Immature natural killer cell (primary cell): ENCODE data around the gene SMIM20. TPM values are rescaled to one million over a fixed set of nuclear protein-coding genes. Genes with fewer than 3 reads are reported as not detected.

ENCODE experiments used
- DNase-seq, 3 donors: peaks; one replicate each; pipeline ENCODE4 v3.0.0; 2022; ENCODE audit warnings: mixed read lengths in 1 of 3
- H3K27ac Mint-ChIP-seq, 6 donors: one replicate each; pipeline ENCODE4 v1.8.0; 2020; ENCODE audit warnings: mixed read lengths in 6 of 6, mild to moderate bottlenecking in 5 of 6, inconsistent platforms in 4 of 6, moderate library complexity in 3 of 6
- H3K27me3 Mint-ChIP-seq, 3 donors: one replicate each; pipeline ENCODE4 v1.8.0; 2020 to 2021; ENCODE audit warnings: low read depth in 3 of 3, mild to moderate bottlenecking in 3 of 3, mixed read lengths in 3 of 3, moderate library complexity in 3 of 3, inconsistent platforms in 1 of 3
- H3K36me3 Mint-ChIP-seq, 3 donors: one replicate each; pipeline ENCODE4 v1.8.0; 2020; ENCODE audit warnings: mixed read lengths in 3 of 3, inconsistent platforms in 2 of 3, mild to moderate bottlenecking in 2 of 3
- H3K4me1 Mint-ChIP-seq, 2 donors: one replicate each; pipeline ENCODE4 v1.8.0; 2020; ENCODE audit warnings: inconsistent platforms in 2 of 2, mild to moderate bottlenecking in 2 of 2, mixed read lengths in 2 of 2, moderate library complexity in 1 of 2
- H3K4me3 Mint-ChIP-seq, 5 donors: one replicate each; pipeline ENCODE4 v1.8.0; 2020; ENCODE audit warnings: mild to moderate bottlenecking in 5 of 5, mixed read lengths in 5 of 5, inconsistent platforms in 3 of 5, moderate library complexity in 3 of 5
- H3K9me3 Mint-ChIP-seq, 6 donors: one replicate each; pipeline ENCODE4 v1.8.0; 2020; ENCODE audit warnings: mild to moderate bottlenecking in 6 of 6, mixed read lengths in 6 of 6, inconsistent platforms in 4 of 6, moderate library complexity in 3 of 6
- polyA plus RNA-seq, 3 donors: library from polyadenylated mRNA; unstranded; fragments of 300-500 nt; fragmentation: Illumina TruSeq; gene quantifications; one replicate each; pipeline ENCODE4 v1.2.3, GENCODE V29; 2021

Gene SMIM20
- polyA plus RNA-seq, 3 donors from 2014 or later, result 34.8 to 51.6 (median 36.9) TPM

GRCh38 chr4:25943312-25943711, 29.3 kb downstream of the SMIM20 start:
- peaks cover 5 to 13% (median 7%) of the 10 kb centered on the region in 3 donors for H3K27me3 Mint-ChIP-seq
- H3K36me3 Mint-ChIP-seq, result no peaks in the 10 kb centered on the region
- no peak overlapping the region for H3K27ac Mint-ChIP-seq
- peaks cover 0 to 3% (median 0%) of the 10 kb centered on the region in 6 donors for H3K9me3 Mint-ChIP-seq
- H3K4me1 Mint-ChIP-seq, result no peaks in the 10 kb centered on the region
- no peak for DNase-seq
- H3K4me3 Mint-ChIP-seq, result no peak overlapping the region

DNA sequence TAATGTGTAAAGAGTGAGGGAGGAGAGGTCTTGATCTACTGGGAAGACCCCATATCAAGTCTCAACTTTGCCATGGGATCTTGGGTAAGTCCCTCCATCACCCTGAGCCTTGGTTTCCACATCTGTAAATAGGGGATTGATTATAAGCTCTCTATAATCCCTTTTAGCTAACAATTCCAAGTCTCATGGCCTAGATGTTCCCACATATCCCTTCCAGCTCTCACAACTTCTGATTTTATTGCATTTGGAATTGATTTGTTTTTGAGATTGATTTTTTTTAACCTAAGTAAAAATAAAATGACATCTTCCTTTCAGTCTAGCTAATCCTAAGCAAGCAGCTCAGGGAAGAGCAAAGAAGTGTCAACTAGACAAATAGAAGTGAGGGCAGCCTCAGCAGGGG, 29.8 kb downstream of the SMIM20 start:
- Mint-ChIP-seq H3K27me3 (peaks cover 5 to 16% (median 7%) of the 10 kb centered on the region in 3 donors), H3K9me3 (peaks cover 0 to 3% (median 0%) of the 10 kb centered on the region in 6 donors), H3K4me1 (no peaks in the 10 kb centered on the region), H3K27ac (no peak overlapping the region), H3K4me3 (no peak overlapping the region), H3K36me3 (no peaks in the 10 kb centered on the region)
- no peak for DNase-seq

DNA sequence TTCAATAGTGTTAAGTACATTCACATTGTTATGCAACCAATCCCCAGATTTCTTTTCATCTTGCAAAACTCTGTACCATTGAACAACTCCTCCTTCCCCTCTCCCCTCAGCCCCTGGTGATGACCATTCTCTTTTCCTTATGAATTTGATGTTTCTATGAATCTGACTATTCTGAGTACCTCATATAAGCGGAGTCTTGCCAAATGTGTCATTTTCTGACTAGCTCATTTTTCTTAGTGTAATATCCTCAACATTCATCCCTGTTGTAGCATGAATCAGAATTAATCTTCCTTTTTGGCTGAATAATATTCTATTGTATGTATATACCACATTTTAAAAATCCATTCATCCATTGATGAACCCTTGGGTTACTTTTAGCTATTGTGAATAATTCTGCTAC, 34.0 kb downstream of the SMIM20 start:
- H3K27me3 Mint-ChIP-seq, result peaks cover 0 to 5% (median 1%) of the 10 kb centered on the region in 3 donors
- no peaks in the 10 kb centered on the region for H3K4me1 Mint-ChIP-seq
- H3K9me3 Mint-ChIP-seq, result no peaks in the 10 kb centered on the region
- H3K36me3 Mint-ChIP-seq, result no peaks in the 10 kb centered on the region
- no peak overlapping the region for H3K27ac Mint-ChIP-seq
- H3K4me3 Mint-ChIP-seq, result no peak overlapping the region
- DNase-seq, result no peak

DNA sequence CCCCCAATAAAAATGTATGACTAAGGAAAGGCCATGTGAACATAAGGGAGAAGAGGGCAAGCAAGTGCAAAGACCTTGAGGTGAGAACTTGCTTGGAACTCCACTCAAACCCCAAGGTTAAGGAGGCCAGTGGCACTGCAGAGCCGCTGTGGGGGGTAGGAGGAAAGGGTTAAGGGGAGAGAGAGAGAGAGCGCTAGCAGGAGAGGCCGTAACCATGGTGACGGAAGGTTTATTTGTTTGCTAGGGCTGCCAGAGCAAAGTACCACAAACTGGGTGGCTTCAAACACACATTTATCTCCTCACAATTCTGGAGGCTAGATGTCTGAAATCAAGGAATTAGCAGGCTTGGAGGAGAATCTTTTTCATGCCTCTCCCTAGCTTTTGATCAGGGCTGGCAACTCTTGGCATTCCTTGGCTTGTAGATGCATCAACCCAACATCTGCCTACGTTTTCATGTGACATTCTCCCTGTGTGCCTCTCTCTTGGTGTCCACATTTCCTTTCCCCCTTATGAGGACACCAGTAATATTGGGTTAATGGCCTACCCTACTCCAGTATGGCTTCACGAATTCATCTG, 35.2 kb downstream of the SMIM20 start:
- Mint-ChIP-seq H3K9me3 (no peaks in the 10 kb centered on the region), H3K27ac (no peak overlapping the region), H3K4me3 (no peak overlapping the region), H3K4me1 (no peaks in the 10 kb centered on the region), H3K27me3 (peaks cover 0 to 5% (median under 1%) of the 10 kb centered on the region in 3 donors), H3K36me3 (no peaks in the 10 kb centered on the region)
- DNase-seq, result no peak

GRCh38 chr4:25949994-25950393, 36.0 kb downstream of the SMIM20 start:
- Mint-ChIP-seq H3K27me3 (peaks cover 0 to 6% (median 2%) of the 10 kb centered on the region in 3 donors), H3K9me3 (no peaks in the 10 kb centered on the region), H3K4me3 (no peak overlapping the region), H3K4me1 (no peaks in the 10 kb centered on the region), H3K27ac (no peak overlapping the region), H3K36me3 (no peaks in the 10 kb centered on the region)
- DNase-seq, result no peak

GRCh38 chr4:25950461-25951389, 36.7 kb downstream of the SMIM20 start:
- Mint-ChIP-seq H3K27me3 (peaks cover 0 to 9% (median 2%) of the 10 kb centered on the region in 3 donors), H3K4me1 (no peaks in the 10 kb centered on the region), H3K27ac (no peak overlapping the region), H3K9me3 (no peaks in the 10 kb centered on the region), H3K4me3 (no peak overlapping the region), H3K36me3 (no peaks in the 10 kb centered on the region)
- no peak for DNase-seq

DNA sequence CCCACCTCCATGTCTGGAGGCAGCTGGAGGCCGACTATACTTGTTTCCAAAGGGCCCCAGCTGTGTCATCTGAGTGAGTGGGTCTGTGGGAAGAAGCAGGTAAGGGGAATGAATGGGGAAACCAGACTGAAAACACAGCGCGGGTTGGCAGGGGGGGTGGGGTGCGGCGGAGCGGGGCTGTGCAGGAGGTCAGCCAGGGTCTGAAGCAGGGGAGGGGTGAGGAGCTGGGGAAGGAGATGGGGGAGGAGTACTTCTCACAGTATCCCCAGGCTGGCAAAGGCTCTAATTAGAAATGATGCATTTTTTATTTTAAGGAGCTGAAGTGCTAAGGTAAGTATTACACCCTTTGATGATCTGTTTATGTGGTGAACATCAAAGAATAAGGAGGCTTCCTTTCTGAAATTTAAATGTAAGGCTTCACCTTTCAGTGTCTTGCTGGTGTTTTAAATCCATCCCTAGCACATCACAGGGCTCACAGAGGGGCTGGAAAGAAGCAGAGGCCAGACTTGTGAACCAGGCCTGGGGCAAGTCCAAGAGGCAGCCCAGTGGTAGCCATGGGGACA, 37.5 kb downstream of the SMIM20 start:
- Mint-ChIP-seq H3K27ac (no peak overlapping the region), H3K4me1 (no peaks in the 10 kb centered on the region), H3K27me3 (peaks cover 2 to 9% (median 3%) of the 10 kb centered on the region in 3 donors), H3K4me3 (no peak overlapping the region), H3K36me3 (no peaks in the 10 kb centered on the region), H3K9me3 (peaks cover 0 to 1% (median 0%) of the 10 kb centered on the region in 6 donors)
- no peak for DNase-seq

GRCh38 chr4:25953740-25954139, 39.7 kb downstream of the SMIM20 start:
- peaks cover 2 to 7% (median 5%) of the 10 kb centered on the region in 3 donors for H3K27me3 Mint-ChIP-seq
- no peak for DNase-seq
- no peak overlapping the region for H3K27ac Mint-ChIP-seq
- H3K4me1 Mint-ChIP-seq, result no peaks in the 10 kb centered on the region
- H3K36me3 Mint-ChIP-seq, result no peaks in the 10 kb centered on the region
- H3K4me3 Mint-ChIP-seq, result no peak overlapping the region
- H3K9me3 Mint-ChIP-seq, result peaks cover 0 to 1% (median 0%) of the 10 kb centered on the region in 6 donors

DNA sequence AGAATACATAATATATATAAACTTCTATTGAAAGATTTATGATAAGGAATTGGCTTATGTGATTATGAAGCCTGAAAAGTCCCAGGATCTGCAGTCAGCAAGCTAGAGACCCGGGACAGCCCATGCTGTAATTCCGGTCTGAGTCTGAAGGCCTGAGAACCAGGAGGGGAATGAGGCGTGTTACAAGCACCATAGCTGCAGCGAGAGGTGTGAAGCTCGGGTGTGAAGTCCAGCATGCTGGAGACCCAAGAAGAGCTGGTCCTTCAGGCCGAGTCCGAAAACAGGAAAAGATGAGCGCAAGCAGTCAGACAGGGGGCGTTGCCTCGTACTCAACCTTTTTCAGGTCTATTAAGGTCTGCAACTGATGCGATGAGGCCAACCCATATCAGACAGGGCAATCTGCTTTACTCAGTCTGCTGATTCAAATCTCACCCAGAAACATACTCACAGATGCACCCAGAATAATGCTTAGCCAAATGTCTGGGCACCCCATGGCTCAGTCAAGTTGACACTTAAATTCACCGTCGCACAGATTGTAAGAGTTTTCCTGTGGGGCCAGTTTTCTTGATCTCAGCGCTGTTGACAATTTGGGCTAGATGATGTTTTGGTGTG, 40.4 kb downstream of the SMIM20 start:
- peaks cover 2 to 6% (median 6%) of the 10 kb centered on the region in 3 donors for H3K27me3 Mint-ChIP-seq
- H3K4me3 Mint-ChIP-seq, result no peak overlapping the region
- H3K36me3 Mint-ChIP-seq, result no peaks in the 10 kb centered on the region
- no peak for DNase-seq
- H3K27ac Mint-ChIP-seq, result no peak overlapping the region
- H3K9me3 Mint-ChIP-seq, result peaks cover 0 to 1% (median 0%) of the 10 kb centered on the region in 6 donors
- no peaks in the 10 kb centered on the region for H3K4me1 Mint-ChIP-seq

DNA sequence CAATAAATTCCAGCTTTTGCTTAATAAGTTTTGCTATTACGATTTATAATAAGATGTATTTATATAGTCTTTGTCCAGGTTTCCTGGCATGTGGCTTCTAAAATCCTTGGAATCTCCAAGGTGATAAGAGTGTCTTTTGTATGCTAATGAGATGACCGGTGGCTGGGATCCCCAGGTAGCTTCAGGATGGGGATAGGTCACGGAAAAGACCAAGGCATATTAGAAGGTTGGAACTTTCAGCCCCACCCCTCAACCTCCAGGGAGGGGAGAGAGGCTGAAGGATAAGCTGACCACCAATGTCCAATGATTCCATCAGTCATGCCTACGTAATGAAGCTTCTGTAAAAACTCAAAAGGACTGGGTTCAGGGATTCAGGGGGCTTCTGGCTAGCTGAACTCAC, 41.7 kb downstream of the SMIM20 start:
- Mint-ChIP-seq H3K4me1 (no peaks in the 10 kb centered on the region), H3K36me3 (no peaks in the 10 kb centered on the region), H3K4me3 (no peak overlapping the region), H3K27ac (no peak overlapping the region), H3K9me3 (peaks cover 0 to 1% (median 0%) of the 10 kb centered on the region in 6 donors), H3K27me3 (peaks cover 2 to 6% (median 4%) of the 10 kb centered on the region in 3 donors)
- DNase-seq, result no peak

GRCh38 chr4:25956260-25956659, 42.2 kb downstream of the SMIM20 start:
- no peak overlapping the region for H3K27ac Mint-ChIP-seq
- DNase-seq, result no peak

DNA sequence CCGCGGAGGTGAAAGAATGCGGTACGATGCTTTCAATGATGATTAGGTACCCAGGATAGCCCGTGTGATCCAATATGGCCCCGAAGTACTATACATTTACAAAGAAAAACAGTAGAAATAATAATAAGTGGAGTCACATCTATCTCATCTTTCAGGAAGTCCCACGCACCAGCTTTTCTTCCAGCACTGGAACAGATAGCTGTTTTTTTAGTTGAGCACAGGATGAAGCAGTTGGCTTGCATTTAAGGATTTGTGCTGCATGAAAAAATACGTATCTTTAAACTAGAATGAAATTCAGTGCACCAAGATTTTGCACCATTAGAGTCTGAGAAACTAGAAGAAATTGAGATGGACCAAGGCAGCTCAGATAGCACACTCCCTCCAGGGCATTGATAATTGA, 44.1 kb downstream of the SMIM20 start:
- DNase-seq, result no peak
- no peaks in the 10 kb centered on the region for H3K4me1 Mint-ChIP-seq
- H3K4me3 Mint-ChIP-seq, result no peak overlapping the region
- peaks cover 2 to 6% (median 4%) of the 10 kb centered on the region in 3 donors for H3K27me3 Mint-ChIP-seq
- no peaks in the 10 kb centered on the region for H3K36me3 Mint-ChIP-seq
- no peak overlapping the region for H3K27ac Mint-ChIP-seq
- H3K9me3 Mint-ChIP-seq, result peaks cover 0 to 1% (median 0%) of the 10 kb centered on the region in 6 donors

More at GRCh38 chr4:25956260-25956659, 42.2 kb downstream of the SMIM20 start:
- peaks cover 0 to 1% (median 0%) of the 10 kb centered on the region in 6 donors for H3K9me3 Mint-ChIP-seq
- peaks cover 2 to 6% (median 4%) of the 10 kb centered on the region in 3 donors for H3K27me3 Mint-ChIP-seq
- H3K4me1 Mint-ChIP-seq, result no peaks in the 10 kb centered on the region
- H3K4me3 Mint-ChIP-seq, result no peak overlapping the region
- no peaks in the 10 kb centered on the region for H3K36me3 Mint-ChIP-seq

DNA sequence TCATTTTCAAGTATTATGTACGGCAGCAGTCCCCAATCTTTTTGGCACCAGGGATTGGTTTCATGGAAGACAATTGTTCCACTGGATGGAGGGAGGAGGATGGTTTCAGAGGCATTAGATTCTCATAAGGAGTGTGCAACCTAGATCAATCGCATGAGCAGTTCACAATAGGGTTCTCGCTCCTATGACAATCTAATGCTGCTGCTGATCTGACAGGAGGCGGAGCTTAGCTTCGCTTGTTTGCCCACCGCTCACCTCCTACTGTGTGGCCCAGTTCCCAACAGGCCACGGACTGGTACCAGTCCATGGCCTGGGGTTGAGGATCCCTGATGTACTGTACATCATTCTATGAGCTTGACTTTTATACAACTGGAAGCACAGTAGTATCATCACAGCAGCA, 48.4 kb downstream of the SMIM20 start:
- peaks cover 0 to 6% (median 1%) of the 10 kb centered on the region in 3 donors for H3K27me3 Mint-ChIP-seq
- no peaks in the 10 kb centered on the region for H3K4me1 Mint-ChIP-seq
- DNase-seq, result no peak
- no peaks in the 10 kb centered on the region for H3K36me3 Mint-ChIP-seq
- no peak overlapping the region for H3K4me3 Mint-ChIP-seq
- H3K9me3 Mint-ChIP-seq, result no peaks in the 10 kb centered on the region
- no peak overlapping the region for H3K27ac Mint-ChIP-seq

DNA sequence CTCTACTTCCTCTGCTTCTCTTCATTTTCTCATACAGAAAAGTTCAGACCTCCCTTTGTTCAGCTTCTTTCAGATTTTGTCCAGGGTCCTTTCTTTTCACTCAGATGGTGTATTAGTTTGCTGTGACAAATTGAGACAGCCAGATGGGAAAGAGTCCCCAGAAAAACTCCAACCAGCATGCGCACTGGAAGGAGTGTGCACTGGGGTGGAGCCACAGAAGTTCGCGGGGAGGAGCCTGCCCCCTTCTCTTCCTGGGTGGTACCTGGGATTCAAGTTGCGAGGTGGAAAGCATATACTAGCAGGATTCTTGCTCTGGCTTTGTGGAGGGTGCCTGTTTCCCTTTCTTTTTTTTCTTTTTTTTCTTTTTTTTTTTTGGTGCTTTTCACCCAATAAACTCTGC, 51.6 kb downstream of the SMIM20 start:
- Mint-ChIP-seq H3K4me1 (no peaks in the 10 kb centered on the region), H3K27me3 (peaks cover 0 to 10% (median 7%) of the 10 kb centered on the region in 3 donors), H3K4me3 (no peak overlapping the region), H3K27ac (no peak overlapping the region), H3K9me3 (no peaks in the 10 kb centered on the region), H3K36me3 (no peaks in the 10 kb centered on the region)
- no peak for DNase-seq
